HG03066 (cell line): ENCODE measurements around the gene NEAT1.
"Not testable (repeated sequence)": the region's sequence is repeated elsewhere in the genome, so short reads cannot be mapped to it uniquely, and the experiment has no call there.

ENCODE experiments used
- ATAC-seq: cut with Tn5 transposase; IDR thresholded peaks from one replicate; pipeline ENCODE4 v1.9.1; 2021; ENCODE audit warnings: low read depth; ENCODE audit not compliant: unreplicated experiment

NEAT1 gene

GRCh38 chr11:65404210-65404609, 18.4 kb upstream of the NEAT1 start:
- ATAC-seq: no peak

GRCh38 chr11:65404638-65405339, 17.8 kb upstream of the NEAT1 start:
- ATAC-seq: no peak

GRCh38 chr11:65410936-65411680, 11.5 kb upstream of the NEAT1 start:
- no peak for ATAC-seq

DNA sequence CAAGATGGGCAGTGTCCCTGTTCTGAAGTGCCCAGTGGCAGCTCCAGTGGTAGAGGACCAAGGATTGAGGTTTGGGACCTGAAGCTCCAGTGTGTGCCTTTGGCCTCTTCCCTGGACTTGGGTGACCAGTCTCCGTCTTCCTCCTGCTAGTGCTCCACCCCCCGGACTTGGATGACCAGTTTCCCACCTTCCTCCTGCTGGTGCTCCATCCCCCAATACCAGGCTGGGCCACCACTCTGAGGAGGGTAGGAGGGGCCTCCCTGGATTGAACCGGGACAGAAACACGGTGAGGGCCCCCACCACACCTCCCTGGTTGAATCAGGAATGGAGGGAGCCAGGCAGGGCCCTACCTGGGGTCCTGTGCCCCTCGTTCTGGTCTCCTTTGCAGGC, 10.9 kb upstream of the NEAT1 start:
- ATAC-seq: no peak

DNA sequence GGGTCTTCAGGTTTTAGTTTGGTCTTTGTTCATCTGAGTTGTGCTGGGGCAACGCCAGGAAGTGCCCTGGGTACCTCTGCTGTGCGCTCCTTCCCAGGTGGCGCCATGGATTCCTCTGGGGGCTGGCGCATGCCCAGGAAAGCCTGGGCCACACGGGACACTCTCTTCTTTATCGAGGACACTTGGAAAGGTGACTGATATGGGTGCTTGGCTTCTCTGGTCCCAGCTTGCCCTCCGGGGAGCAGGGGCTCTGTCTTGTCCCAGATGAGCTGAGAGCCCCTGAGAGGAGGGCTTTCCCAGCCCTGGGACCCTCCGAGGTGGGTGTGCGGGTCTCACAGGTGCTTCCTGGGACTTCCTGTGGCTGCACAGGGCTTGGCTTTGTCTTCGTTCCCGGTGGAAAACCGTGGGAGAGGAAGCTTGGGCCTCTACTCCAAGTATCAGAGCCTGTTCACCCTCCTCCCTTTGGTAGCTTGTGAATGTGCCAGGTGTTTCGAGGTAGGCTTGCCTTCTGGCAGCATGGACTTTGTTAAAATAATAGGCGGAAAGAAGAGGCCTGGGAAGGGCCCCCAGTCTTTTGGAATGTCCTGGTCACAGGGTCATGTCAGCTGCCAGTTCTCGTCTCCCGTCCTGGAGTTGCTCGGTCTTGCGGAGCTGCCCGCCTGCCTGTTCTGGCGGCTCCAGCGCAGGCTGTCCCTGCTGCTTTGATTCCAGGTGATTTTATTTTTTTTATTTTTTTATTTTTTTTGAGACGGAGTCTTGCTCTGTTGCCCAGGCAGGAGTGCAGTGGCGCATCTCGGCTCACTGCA, 10.1 kb upstream of the NEAT1 start:
- ATAC-seq: no peak

- not testable (repeated sequence) for ATAC-seq
Measured at GRCh38 chr11:65413077-65413664, 9.4 kb upstream of the NEAT1 start.

- ATAC-seq: no peak
Measured at GRCh38 chr11:65414776-65415498, 7.7 kb upstream of the NEAT1 start.

DNA sequence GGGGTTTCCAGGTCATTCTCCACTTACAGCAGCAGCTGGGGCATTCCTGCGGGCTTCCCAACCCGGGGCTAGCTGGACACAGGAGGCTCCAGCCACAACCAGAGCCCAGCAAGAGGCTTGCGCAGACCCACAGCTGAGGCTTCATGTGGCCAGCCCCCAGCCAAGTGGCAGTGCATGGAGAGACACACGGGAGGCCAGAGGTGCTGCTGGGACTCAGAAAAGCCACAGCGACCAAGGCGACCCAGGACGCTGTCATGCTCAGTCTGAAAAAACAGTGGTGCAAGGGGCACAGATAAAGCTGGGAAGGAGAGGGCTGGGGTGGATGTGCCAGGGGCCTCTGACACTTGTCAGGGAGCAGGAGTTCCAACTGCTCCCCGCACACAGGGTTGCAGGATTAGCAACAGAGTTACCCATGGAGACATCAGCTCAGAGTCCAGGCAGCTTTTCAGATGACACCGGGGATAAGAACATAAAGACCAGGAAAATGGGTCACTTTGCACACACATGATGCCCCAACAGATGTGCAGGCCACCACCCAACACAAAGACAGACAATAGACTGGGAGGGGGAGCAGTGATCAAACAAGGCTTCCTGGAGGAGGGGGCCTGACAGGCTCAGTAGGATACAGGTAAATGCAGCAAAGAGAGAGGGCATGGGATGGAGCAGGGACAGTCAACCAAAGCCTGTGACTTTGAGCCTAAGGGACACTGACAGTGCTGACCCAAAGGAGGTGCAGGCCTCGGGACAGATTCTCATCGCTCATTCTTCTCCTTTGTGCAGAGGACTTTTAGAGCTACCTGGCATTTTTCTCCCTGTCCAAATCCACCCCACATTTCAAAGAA, 6.9 kb upstream of the NEAT1 start:
- ATAC-seq: no peak

- ATAC-seq: no peak
Measured at GRCh38 chr11:65416341-65416824, 6.2 kb upstream of the NEAT1 start.

GRCh38 chr11:65416841-65417701, 5.5 kb upstream of the NEAT1 start:
- ATAC-seq: no peak

DNA sequence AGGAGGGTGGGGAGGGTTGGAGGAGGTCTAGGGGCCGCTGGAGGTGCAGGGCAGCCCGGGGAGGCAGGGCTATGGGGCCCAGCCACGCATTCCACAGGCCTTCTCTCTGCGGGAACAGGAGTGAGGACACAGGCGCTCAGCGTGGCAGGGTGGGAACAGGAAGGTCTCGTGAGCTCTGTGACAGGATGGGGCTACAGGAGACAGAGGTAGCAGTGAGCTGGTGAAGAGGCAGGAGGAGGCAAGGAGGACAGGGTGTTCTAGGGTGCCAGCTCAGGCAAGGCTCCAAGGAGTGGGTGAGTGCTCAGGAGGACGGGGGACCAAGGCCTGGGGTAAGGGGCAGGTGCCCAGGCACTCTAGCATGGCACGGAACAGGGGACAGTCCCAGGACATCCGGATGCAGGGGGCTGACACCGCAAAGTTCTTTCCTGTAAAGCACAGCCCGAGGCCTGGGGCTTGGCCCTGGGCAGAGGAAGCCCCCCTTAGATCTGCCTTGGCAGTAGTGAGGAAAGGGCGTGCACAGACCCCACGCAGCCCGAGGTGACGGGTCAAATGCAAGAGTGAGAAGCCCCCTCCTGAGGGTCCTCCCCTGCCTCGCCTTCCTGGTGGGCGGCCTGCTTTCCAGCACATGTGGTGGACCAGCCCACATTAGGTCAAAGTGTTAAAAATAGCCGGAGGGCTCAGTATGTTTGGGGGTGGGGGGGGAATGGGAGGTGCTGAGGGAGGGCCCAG, 4.7 kb upstream of the NEAT1 start:
- no peak for ATAC-seq

DNA sequence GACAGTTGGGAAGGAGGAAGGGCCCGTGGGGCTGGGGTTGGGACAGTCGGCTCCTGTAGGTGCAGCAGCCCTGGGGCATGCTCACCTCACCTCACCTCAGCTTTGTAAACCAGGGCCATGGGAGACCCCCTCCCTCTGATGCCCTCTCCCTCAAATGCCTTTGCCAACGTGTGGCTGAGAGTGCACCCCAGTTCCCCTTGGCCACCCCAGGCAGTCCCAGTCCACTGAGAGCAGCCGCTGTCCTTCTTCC, 4.2 kb upstream of the NEAT1 start:
- peak; percentile 1 for ATAC-seq

- peak; percentile 31 for ATAC-seq
Measured at GRCh38 chr11:65418681-65419459, 3.7 kb upstream of the NEAT1 start.

DNA sequence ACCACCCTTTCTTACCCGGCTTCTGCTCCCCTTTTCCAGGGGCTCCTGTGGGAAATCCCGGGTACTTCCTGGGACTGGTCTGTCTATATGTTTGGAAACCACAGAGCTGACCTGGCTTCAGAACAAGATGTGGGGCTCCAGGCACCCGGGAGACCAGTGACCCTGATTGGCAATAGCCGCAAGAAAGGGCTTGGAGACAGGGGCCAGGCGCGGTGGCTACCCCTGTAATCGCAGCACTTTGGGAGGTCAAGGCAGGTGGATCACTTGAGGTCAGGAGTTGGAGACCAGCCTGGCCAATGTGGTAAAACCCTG, 3.2 kb upstream of the NEAT1 start:
- ATAC-seq: no peak

GRCh38 chr11:65419772-65420481, 2.7 kb upstream of the NEAT1 start:
- no peak for ATAC-seq

DNA sequence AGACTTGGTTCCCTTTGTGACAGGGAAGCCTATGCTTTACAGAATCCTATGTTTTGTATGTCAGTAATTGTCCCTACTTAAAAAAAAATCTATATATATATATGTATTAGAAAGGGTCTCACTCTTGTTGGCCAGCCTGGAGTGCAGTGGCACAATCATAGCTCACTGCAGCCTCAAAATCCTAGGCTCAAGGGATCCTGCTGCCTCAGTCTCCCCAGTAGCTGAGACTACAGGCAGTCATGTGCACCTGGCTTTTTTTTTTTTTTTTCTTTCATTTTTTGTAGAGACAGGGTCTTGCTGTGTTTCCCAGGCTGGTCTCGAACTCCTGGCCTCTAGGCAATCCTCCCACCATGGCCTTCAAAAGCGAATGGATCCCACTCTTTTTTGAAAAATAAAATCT, 2.1 kb upstream of the NEAT1 start:
- no peak for ATAC-seq
